ENCODE results near the gene TREX2.

Gene TREX2, protein sequence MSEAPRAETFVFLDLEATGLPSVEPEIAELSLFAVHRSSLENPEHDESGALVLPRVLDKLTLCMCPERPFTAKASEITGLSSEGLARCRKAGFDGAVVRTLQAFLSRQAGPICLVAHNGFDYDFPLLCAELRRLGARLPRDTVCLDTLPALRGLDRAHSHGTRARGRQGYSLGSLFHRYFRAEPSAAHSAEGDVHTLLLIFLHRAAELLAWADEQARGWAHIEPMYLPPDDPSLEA

DNA sequence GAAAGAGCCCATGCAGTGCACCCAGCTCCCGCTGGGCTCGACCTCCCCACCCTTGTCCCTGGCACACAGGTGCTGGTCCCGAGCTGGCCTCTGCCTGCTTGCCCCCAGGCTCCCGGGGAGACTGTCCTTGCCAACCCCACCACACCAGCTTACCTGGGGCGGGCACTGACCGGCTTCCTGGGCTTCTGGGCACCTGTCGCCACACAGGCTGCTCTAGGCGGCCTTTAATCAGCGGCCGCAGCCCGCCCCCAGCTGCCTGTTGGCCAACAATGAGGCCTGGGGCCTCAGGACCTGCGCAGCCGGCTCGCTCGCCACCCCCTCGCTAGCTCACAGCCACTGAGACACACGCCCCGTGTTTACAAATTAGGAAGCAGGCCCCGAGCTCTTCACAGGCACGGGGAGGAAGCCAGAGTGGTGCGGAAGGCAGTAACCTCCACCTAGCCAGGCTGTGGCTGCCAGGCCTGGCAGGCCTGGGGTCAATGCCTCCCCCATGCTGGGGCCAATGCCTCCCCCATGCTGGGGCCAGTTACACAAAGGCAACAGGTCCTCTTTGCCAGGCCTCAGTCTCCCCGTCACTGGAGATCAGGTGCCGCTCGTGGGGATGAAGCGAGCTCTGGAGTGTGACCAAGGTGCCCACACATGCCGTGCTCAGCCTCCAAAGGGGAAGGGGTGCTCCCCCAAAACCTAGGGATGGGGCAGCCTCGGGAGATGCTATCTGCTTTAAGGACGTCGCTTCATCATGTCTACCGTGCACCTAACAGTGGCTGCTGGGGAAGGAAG lies at the start of gene TREX2:
TSS of gene TREX2 (minus strand) at position 201 of the 780 bp plus-strand sequence. CDS start 626 bp downstream, outside the sequence.
- no peak for DNase-seq

DNA sequence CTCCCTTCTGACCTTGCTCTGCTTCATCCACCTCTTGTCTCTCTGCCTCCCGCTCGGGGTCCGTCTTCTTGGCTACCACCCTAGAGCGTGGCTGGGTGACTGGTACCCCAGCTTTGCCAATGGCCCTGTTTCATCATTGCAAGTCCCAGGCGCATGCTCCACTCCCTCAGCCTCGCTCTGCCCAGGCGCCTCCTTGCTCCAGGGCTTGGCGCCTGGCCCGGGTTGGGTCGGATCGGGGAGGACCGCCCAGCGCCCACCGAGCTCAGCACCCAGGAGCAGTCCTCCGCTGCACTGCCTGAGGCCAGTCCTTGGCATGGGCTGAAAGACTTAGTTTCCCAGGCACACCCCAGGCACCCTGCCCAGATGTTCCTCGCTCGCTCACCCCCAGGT lies 49.5 kb upstream of the TREX2 start:
- DNase-seq, result no peak

DNA sequence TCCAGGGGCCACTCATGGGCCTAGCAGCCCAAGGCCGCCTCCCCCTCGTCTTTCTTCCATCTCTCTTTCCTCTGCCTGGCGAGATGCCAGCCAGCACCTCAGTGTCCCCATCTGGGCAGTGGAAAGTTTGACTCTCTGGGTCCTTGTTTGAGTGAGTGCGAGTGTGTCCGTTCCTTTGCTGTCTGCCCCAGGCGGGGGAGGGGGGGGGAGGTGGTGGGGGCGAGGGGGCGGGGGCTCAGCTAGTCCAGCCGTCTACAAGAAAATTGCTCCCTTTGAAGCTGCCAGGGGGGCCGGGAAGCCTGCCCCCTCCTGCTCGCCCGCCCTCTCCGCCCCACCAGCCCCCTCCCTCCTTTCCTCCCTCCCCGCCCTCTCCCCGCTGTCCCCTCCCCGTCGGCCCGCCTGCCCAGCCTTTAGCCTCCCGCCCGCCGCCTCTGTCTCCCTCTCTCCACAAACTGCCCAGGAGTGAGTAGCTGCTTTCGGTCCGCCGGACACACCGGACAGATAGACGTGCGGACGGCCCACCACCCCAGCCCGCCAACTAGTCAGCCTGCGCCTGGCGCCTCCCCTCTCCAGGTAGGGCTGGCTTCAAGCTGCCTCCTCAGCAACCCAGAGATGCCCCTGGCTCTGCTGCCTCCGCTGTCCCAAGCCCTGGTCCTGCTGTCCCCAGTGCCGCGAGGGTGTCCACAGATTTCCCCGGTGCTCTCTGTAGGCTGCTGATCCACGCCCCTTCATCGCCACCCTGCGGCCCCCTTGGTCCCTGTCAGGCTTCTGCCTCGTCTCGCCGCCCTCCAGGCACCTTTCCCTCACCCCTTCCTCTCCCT lies 48.9 kb upstream of the TREX2 start, which contains the start of gene BGN:
TSS of gene BGN (plus strand) at position 440 of the 821 bp plus-strand sequence. CDS start 9,652 bp downstream, outside the sequence.
- no peak for DNase-seq

DNA sequence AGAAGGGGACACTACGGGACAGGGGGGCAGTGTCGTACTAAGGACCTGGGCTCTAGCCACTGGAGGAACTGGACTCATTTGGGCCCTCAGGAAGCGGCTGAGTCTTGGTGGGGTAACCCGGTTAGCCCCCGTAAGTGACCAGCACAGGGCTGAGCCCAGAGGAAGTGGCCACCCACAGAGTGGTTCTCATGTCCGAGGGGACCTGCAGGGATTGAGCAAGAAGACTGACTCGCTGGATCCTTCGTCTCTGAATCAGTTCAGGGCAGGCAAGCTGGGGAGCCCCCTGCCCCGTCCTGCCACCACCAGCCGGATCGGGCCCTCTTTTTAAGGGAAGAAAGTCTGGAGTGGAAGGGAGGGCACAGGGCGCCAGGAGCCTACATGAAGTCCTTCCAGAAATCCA lies 48.2 kb upstream of the TREX2 start:
- DNase-seq, result no peak

DNA sequence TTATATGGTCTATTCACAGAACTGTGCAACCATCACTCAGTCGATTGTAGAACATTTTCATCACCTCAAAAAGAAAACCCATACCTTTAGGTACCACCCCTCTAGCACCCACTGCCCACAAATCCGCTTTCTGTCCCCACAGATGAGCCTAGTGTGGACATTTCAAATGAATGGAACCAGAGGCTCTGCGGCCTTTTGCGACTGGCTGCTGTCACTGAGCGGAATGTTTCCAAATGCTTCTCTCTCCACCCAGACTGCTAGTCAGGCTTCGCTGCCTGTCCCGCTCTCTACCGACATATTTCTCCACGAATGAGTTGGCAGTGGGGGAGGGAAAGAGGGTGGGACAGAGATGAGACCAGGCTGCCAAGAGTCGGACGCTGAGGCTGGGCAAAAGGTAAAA lies 47.2 kb upstream of the TREX2 start:
- no peak for DNase-seq

DNA sequence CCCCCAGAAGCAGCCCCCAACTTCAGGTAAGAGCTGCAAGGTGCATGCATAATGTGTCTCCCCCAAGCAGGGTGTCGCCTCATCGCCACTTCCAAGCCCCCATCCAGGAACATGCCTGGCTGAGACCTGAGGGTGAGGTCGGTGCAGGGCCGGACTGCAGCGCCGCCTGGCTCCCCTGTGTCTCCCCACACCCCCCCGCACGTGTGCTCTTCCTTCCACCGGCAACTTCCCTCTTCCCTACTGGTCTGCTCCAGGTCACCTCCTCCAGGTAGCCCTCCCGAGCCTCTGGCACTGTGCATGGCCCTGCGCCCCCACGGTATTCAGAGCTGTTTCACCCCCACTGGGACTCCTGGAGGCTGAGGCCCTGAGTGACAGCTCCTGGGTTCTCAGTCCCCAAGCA lies 46.7 kb upstream of the TREX2 start:
- DNase-seq, result no peak

DNA sequence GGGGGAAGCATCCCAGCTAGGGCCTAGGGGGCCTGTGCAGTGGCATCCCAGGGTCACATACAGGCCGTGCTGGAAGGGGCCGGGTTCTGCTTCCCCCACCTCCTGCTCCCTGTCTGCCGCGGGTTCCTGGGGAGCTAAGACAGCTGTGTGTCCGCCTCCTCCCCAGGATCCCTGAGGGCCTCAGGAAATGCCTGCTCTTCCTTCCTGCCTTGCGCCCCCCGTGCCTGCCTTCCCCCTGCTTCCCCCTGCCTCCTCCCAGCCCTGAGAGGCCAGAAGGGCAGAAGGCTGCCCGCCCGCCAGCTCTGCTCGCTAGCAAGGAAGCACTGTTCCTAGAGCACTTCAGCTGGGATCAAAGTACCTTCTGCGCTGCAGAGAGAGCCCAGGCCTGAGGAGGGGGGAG lies 46.1 kb upstream of the TREX2 start:
- no peak for DNase-seq

DNA sequence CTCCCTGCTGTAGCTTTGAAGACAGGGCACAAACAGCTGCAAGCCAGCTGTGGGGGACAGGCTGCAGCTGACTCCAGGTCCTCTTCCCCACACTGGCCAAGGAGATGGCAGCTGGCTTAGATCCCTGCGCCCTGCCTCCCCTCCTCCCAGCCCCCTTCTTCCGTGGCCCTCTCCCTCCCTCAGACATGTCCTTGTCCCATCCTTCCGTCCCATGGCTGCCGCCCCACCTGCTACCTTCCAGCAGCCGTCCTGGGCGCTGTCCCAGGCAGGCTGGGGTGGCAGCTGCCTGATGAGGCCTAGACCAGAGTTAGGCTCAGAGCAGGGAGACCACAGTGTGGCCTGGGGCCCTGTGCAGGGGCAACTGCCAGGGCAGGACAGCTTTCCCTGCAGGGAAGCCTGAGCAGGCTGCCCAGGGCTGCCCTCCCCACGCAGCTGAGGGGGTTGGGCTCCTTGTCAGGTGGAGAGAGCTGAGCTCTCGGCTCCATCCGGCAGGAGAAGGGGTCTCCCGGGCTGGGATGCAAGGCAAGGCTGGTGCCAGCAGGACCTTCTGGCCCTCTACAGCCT lies 45.6 kb upstream of the TREX2 start:
- no peak for DNase-seq

DNA sequence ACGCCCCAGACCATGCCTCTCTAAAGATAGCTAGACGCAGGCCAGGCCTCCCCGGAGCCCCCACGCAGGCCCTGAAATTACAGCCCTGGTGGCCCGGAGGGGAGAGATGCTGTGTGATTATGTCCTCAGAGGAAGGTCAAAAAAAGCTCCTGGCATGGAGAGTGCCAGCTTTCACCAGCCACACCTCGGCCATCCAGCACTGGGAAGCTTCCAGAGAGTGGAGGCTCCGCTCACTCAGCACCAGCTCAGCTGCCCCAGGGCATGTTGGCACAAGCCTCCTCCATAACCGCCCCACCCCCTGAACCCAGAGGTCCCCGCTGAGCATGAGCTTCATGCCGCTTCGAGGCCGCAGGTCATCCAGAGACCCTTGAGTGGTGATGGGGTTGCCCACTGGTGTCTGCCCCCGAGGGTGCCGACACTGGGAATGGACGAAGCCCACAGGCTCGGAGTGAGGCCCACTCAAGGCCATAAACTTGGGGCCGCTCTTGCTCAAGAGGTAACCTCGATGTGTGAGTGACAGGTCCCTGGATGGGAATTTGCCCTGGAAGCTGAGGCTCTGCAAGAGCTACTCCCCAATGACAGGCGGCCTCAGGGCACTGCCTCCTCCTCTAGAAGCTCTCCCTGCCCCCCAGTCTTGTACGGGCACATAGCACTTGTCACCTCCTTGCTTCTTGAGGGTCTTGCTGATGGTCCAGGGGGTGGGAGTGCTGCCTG lies 44.5 kb upstream of the TREX2 start:
- DNase-seq, result no peak

DNA sequence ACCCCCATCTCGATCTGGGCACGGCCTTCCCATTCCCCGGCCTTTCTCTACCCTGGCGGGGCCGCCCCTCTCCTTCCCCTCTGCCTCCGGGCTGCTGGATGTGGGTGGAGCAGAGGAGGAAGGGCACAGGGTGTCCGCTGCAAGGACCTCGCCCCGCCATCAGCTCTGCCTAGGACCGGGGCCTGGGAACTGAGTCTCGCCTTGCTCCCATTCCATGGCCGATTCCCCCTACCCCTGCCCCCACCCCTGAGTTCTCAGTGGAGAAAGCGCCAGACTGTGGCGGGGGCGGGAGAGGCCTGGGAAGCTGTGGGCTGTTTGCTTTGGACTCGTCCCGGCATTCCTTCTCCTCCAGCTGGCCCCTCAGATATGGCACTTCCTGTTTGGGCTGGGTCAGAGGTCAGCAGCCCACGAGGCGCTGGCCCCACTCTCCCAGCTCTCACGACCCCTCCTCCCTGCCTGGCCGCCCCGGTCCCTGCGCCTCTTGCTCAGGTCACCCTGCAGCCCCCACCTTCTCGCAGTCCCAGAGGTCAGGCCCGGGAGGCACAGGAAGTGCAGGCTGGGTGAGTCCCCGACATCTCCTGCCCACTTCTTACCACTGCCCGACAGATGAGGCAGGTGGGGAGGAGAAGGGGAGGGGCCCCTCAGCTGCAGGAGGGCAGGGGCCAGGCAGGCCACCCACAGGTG lies 42.5 kb upstream of the TREX2 start:
- no peak for DNase-seq

DNA sequence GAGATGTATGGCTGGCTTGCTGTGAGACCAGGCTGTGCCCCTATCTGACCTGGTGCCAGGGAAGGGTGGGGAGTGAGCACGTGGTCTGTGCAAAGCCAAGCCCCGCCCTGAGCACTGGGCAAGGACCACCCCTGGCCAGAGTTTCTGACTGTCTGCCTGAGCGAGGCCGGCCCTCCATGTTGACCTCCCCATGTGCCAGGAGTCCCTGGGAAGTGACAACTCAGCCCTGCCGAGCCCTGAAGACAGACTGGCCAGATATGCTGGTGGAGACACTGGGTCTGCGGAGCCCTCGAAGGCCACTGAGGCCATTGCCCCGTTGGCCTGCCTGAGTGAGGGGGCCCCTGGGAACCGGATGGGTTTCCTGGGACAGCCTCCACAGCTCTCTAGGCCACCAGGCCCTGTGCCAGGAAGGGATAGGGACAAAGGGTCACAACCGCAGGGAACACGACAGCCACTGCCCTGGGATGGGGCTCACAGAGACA lies 41.8 kb upstream of the TREX2 start:
- DNase-seq, result no peak

DNA sequence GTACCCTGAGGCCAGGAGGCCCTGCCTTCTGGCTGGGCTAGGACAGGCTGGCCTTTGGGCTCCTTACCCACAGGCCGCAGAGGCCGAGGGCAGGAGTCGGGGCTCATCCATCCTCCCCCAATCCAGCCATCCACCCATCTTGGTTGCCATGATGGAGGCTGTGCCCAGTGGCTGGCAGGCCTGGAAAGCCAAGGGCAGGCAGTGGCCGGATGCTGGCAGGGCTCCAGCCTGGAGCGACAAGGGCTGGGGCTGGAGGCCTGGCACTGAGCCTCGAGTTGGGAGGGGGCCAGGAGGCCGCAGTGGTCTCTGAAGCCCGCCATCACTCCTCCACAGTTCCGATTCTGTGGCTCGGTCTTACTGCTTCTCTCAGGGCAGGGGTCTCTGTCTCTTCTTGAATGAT lies 40.3 kb upstream of the TREX2 start:
- no peak for DNase-seq

DNA sequence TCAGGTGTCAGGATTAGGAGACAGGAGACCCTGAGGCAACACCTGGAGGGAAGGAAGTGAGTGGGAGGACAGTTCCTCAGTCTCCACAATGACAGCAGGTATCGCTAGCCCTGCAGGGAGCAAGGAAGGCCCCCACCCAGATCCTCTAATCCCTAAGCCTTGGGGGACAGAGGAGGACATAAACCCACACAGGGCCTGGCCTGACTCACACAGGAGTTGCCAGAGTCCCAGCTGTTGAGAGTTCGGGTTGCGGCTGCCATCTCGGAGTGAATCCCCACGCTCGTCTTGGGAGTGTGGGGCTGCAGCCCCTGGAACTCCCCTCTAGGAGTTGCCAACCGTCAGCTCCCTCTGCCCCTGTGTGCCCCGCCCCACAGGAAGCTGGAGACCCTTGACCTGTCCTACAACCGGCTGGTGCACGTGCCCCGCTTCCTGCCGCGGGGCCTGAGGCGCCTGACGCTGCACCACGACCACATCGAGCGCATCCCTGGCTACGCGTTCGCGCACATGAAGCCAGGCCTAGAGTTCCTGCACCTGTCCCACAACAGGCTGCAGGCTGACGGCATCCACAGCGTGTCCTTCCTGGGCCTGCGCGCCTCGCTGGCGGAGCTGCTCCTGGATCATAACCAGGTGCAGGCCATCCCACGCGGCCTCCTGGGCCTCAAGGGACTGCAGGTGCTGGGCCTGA lies 39.7 kb upstream of the TREX2 start:
- DNase-seq, result no peak

DNA sequence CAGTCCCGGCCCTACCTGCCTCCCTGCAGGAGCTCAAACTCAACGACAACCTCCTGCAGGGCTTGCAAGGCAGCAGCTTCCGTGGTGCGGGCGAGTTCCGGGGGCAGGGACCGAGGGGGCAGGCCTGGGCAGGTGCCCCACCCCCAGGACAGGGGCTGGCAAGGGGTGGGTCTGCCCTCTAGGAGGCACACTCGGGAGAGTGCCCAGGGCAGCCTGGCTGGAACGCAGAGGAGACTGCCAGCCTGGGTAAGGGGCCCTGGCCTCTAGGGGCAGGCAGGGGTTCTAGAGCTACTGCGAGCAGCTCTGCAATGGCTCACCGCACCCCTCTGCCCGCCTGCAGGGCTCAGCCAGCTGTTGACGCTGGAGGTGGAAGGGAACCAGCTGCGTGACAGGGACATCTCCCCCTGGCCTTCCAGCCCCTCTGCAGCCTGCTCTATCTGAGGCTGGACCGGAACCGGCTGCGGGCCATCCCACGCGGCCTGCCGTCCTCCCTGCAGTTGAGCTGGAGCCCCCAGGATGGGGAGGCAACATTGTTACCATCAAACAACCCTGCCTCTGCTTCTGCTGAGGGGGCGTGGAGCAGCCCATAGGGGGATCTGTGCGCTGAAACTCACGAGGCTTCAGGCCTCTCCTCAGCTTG lies 36.6 kb upstream of the TREX2 start:
- DNase-seq, result no peak

DNA sequence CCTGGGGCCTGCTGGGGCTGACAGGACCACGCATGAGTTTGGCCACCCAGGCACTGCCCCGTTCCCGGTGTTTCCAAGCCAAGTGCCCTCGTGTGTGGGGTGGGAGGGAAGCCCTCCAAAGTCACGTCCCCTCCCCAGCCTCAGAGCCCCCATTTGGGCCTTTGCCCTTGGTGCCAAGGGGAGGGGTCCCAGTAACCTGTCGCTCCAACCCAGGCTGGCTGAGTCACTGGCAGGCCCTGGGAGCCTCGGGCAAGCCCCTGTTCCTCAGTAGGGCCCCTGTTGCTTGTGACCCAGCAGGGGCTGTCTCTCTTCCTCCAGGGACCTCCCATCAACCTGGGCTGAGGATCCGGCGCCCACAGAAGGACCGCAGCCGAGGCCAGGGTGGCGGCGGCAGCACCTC lies 35.2 kb upstream of the TREX2 start:
- DNase-seq, result no peak

DNA sequence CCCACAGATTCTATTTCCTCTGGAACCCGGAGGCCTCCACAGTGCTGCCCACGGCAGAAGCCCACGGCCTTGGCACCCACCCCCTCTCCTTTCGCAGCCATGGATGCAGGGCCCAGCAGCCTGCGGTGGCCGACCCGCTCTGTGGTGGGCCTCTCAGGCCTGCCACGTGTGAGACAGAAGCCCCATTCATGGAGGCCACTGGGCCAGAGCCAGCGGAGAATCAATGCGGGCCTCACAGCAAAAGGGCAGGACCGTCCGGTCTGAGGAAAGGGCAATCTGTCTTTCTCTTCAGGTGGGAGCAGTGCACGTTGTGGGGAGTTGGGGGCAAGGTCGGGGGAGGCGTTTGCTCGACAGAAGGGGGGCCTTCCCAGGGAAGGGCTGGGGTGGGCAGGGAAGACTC lies 32.9 kb upstream of the TREX2 start:
- DNase-seq, result no peak

DNA sequence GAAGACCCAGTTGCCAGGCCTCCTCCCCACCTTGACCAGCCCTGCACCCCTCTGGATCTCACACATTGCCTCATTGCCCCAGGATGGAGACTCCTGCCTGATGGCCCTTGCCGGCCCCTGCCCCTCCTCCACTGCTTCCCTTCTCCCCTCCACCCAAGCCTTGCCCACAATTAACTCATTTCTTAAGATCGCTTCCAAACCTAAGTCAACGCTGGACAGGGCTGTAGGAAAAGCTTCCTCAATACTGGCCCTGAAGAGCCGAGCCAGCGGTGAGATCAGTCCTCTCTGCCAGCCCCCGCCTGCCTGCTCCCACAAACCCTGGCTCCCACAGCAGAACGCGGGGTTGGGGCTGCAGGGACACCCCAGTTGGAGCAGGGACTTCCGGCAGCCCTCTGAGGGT lies 32.0 kb upstream of the TREX2 start:
- DNase-seq, result no peak

DNA sequence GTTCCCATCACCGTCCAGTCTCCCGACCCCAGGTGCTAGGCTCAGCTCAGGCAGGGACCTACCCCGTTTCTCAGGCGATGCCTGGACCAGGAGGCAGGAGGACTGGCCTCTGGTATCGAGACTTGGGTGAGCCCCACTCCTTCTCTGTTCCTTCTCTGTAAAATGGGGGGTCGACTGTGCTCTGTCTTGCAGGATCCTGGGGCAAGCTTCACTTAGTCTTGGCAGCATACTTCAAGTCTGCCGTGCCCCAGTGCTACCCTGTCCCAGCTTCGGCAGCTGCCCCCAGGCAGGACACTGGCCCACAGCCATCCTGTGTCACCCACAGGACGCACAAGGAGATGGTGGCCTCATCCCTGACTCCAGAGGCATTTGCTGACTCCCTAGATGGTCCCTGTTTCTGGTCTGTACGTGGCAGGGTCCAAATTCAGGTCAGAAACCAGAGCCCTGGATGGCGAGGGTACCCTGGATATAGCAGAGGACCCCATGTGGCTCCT lies 31.6 kb upstream of the TREX2 start:
- DNase-seq, result no peak

DNA sequence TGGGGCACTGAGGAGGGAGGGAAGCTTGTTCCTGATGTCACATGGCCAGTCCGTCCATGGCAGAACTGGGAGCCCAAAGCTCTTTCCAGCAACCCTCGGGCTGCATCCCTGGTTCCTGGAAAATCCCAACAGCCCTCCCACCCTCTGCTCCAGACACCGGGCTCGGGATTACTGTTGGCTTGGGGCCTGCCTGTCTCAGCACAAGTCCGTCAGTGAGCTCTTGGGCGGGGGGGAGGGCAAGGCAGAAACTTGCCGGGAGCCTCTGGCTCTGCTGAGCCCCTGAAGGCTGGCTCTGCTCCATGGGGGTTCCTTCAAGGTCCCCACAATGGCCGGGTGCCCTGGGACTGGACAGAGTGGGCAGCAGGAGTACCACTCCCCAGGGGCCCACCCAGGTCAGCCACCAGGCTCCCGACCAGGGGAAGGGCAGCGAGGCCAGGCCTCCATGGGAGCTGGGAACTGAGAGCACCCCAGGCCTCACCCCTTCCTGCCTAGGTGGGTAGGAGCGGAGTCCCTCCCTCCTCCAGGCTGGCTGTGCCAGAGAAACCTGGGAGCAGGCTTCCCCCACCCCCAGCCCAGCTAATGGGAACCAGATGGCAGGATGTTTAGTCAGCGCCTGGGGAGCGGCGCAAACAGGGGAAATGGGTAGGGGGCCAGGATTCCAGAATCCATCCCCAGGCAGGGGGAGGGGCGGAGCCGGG lies 31.0 kb upstream of the TREX2 start:
- DNase-seq, result no peak

DNA sequence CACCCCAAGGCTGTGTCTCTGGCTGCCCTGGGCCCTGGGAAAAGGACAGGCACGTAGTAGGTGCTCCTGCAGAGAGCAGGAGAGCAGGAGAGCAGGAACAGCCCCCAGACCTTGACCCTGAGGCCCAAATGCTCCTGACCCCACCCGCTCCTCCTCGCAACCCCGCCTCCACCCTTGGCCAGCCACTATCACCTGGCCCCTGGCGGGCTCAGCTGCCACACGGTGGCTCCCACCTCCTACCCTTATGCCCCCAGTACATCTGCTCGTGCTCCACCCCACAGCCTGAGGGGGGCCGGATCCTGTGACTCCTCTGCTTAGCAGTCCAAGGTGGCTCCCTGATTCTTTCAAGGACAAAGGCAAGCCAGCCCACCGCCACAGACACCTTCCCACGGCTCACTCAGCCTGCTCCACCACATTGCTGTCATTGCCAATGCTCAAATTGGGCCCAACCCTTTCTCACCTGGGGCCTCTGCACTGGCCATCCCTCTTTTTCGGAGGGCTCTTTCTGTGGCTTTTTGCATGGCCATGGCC lies 30.0 kb upstream of the TREX2 start:
- no peak for DNase-seq
